ENCODE measurements around the gene DLG5. TPM values are rescaled to one million over a fixed set of nuclear protein-coding genes. Genes with fewer than 3 reads are reported as not detected.

DLG5 gene
- total and polyA plus RNA-seq, 9 of the 15 experiments (the other 6 are each of a cell fraction or from before 2014, with no cell fraction given) = 1.4 to 26.8 (median 11.2) TPM

DNA sequence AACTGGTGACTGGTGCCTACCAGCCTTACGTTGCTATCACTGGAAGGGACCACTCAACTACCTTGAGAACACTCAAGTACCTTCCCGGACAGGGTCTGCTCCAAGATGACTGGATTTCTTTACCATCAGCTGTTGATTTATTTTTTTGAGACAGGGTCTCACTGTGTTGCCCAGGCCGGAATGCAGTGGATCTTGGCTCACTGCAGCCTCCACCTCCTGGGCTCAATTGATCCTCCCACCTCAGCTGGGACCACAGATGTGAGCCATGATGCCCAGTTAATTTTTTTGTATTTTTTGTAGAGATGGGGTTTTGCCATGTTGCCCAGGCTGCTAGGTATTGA is 45.2 kb upstream of the DLG5 start:
- Histone ChIP-seq H4K20me1 (replicated peaks; ENCODE audit: control insufficient read depth, insufficient read depth, low read length) (no peaks in the 10 kb centered on the region), H3K79me2 (ENCODE audit: control insufficient read depth, insufficient read depth, low read length) (no peaks in the 10 kb centered on the region), H2AFZ (ENCODE audit: low read depth, low read length) (peak overlapping the region; percentile 91), H3K4me2 (ENCODE audit: insufficient read depth, low read length) (peak overlapping the region; percentile 17; the same call in 1 of the 2 replicates), H3K27me3 (ENCODE audit: control insufficient read depth in 2 of 2, insufficient read depth in 2 of 2, low read length in 2 of 2) (no peaks in the 10 kb centered on the region), H3K9me3 (replicated peaks; ENCODE audit: control insufficient read depth, insufficient read depth, low read depth, low read length) (no peaks in the 10 kb centered on the region), H3K36me3 (ENCODE audit: control insufficient read depth, insufficient read depth, low read length) (peaks cover 33% of the 10 kb centered on the region), H3K9ac (ENCODE audit: insufficient read depth in 1 of 2, low read depth in 2 of 2, low read length in 2 of 2) (peak overlapping the region; percentile 51 to 73; a peak in 3 of 4 replicates), H3K27ac (ENCODE audit: extremely low read depth, low read depth, low read length) (peak overlapping the region; percentile 96), H3K4me3 (no peak overlapping the region), H3K4me1 (replicated peaks in 1 of 2; ENCODE audit: control insufficient read depth in 2 of 2, insufficient read depth in 2 of 2, low read length in 2 of 2) (peaks cover 21 to 27% of the 10 kb centered on the region in 2 experiments; a peak in 4 of 5 replicates), H3K9me1 (ENCODE audit: control insufficient read depth, insufficient read depth, low read length) (no peaks in the 10 kb centered on the region)
- 46% methylated on average over 3 of the region's 3 CpGs for WGBS (ENCODE audit: insufficient coverage, low coverage, missing lambda C conversion rate)
- in situ Hi-C loops (cut with MboI) = loop anchor here (5.0 kb wide), 2 partner anchors 64 to 114 kb away; no protein-coding TSS in a partner anchor
- ChIA-PET POLR2A (interaction anchor here (0.8 to 1.4 kb wide), 9 partner anchors 10 to 120 kb away, joined by 3 to 6 read pairs (median 3); no protein-coding TSS in a partner anchor), CTCF (ENCODE audit: low intra/inter-chr PET ratio) (no interaction called here)
- no peak for FAIRE-seq
- DNase-seq (ENCODE audit: extremely low read depth in 1 of 4, low spot score in 3 of 4) = no peak
- no peak; the same call in 2 of the 3 replicates for ATAC-seq
- no TSS peak for BruUV-seq (replicated peaks)
- intact Hi-C loops (cut with micrococcal nuclease) = loop anchor here (2.0 to 5.0 kb wide), 4 partner anchors 44 to 249 kb away; partner anchors contain the start of gene DLG5
- no peak for TF ChIP-seq NELFE (IDR thresholded peaks at IDR 0.05; ENCODE audit: insufficient read depth, insufficient read length)
- 0 out of 2 replicates have a peak, but pooled peaks have one; percentile 8 for TF ChIP-seq SMARCA5 (IDR thresholded peaks at IDR 0.05)
- TF ChIP-seq GTF2E2 (tag; IDR thresholded peaks at IDR 0.05) = 0 out of 2 replicates have a peak, but pooled peaks have one; percentile 9
- peak; percentile 90 for TF ChIP-seq ZNF121 (CRISPR knock-in tag; conservative IDR thresholded peaks at IDR 0.05)
- TF ChIP-seq, protein P1, sequence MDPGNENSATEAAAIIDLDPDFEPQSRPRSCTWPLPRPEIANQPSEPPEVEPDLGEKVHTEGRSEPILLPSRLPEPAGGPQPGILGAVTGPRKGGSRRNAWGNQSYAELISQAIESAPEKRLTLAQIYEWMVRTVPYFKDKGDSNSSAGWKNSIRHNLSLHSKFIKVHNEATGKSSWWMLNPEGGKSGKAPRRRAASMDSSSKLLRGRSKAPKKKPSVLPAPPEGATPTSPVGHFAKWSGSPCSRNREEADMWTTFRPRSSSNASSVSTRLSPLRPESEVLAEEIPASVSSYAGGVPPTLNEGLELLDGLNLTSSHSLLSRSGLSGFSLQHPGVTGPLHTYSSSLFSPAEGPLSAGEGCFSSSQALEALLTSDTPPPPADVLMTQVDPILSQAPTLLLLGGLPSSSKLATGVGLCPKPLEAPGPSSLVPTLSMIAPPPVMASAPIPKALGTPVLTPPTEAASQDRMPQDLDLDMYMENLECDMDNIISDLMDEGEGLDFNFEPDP (CRISPR knock-in tag; IDR thresholded peaks at IDR 0.05) = 0 out of 2 replicates have a peak, but pooled peaks have one; percentile 46
- TF ChIP-seq GABPB1 (CRISPR knock-in tag; IDR thresholded peaks at IDR 0.05) = 0 out of 2 replicates have a peak, but pooled peaks have one; percentile 1
- no peak for TF ChIP-seq NR4A1 (CRISPR knock-in tag; IDR thresholded peaks at IDR 0.05)
- TF ChIP-seq NR4A1 (tag; IDR thresholded peaks at IDR 0.05) = 0 out of 2 replicates have a peak, but pooled peaks have one; percentile 87
- no peak for TF ChIP-seq ZNF75A (CRISPR knock-in tag; IDR thresholded peaks at IDR 0.05)
- TF ChIP-seq, protein P2, sequence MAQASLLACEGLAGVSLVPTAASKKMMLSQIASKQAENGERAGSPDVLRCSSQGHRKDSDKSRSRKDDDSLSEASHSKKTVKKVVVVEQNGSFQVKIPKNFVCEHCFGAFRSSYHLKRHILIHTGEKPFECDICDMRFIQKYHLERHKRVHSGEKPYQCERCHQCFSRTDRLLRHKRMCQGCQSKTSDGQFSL (CRISPR knock-in tag; IDR thresholded peaks at IDR 0.05) = no peak
- TF ChIP-seq, protein P2 (tag; IDR thresholded peaks at IDR 0.05) = 0 out of 4 replicates have a peak, but pooled peaks of 1 of the 2 experiments have one; percentile 1
- TF ChIP-seq, protein P3, sequence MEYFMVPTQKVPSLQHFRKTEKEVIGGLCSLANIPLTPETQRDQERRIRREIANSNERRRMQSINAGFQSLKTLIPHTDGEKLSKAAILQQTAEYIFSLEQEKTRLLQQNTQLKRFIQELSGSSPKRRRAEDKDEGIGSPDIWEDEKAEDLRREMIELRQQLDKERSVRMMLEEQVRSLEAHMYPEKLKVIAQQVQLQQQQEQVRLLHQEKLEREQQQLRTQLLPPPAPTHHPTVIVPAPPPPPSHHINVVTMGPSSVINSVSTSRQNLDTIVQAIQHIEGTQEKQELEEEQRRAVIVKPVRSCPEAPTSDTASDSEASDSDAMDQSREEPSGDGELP (CRISPR knock-in tag; IDR thresholded peaks at IDR 0.05; ENCODE audit: borderline replicate concordance) = peak; percentile 40; the same call in 1 of the 2 replicates
- 0 out of 2 replicates have a peak, but pooled peaks have one; percentile 4 for TF ChIP-seq HDAC8 (tag; IDR thresholded peaks at IDR 0.05)
- TF ChIP-seq, protein P4, sequence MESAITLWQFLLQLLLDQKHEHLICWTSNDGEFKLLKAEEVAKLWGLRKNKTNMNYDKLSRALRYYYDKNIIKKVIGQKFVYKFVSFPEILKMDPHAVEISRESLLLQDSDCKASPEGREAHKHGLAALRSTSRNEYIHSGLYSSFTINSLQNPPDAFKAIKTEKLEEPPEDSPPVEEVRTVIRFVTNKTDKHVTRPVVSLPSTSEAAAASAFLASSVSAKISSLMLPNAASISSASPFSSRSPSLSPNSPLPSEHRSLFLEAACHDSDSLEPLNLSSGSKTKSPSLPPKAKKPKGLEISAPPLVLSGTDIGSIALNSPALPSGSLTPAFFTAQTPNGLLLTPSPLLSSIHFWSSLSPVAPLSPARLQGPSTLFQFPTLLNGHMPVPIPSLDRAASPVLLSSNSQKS (CRISPR knock-in tag; IDR thresholded peaks at IDR 0.05) = no peak
- TF ChIP-seq ZNF175 (CRISPR knock-in tag; IDR thresholded peaks at IDR 0.05; ENCODE audit: low read depth) = peak; percentile 14; the same call in 1 of the 2 replicates
- peak; percentile 37; the same call in 1 of the 2 replicates for TF ChIP-seq RBFOX2 (IDR thresholded peaks at IDR 0.05; ENCODE audit: low read depth, low read length)
- TF ChIP-seq BDP1 (IDR thresholded peaks at IDR 0.05; ENCODE audit: insufficient read depth, insufficient read length) = no peak
- TF ChIP-seq ZNF311 (CRISPR knock-in tag; IDR thresholded peaks at IDR 0.05) = 0 out of 2 replicates have a peak, but pooled peaks have one; percentile 18
- 0 out of 2 replicates have a peak, but pooled peaks have one; percentile 3 for TF ChIP-seq ERF (CRISPR knock-in tag; IDR thresholded peaks at IDR 0.05)
